GM12878 (cell line): ENCODE measurements around the gene ATXN1. TPM values are rescaled to one million over a fixed set of nuclear protein-coding genes. Genes with fewer than 3 reads are reported as not detected.

Experiments used
- ATAC-seq: fragments of 200-7000 bp; cut with Tn5 transposase; 3 replicates; pipeline ENCODE4 v1.9.1; 2020; ENCODE audit warnings: mild to moderate bottlenecking, moderate library complexity
- BruUV-seq: library from RNA; stranded (reverse); fragments of 400-500 nt; replicated peaks from 2 replicates; lab custom pipeline; 2021; lab: Mats Ljungman, UMichigan
- CTCF ChIA-PET: fragments of 300-600 bp; sonication (Branson Sonifier 250); formaldehyde crosslinking; extraction: SDS; loops from one replicate; lab custom pipeline; 2021; ENCODE audit warnings: inconsistent platforms; lab: Yijun Ruan, JAX
- POLR2A ChIA-PET: fragments of 350-600 bp; formaldehyde crosslinking; extraction: SDS; loops from one replicate; lab custom pipeline; 2021; ENCODE audit warnings: inconsistent platforms; lab: Charles Lee
- RAD21 ChIA-PET: fragments of 300-600 bp; sonication (Branson Sonifier 250); formaldehyde crosslinking; loops from one replicate; lab custom pipeline; 2023; ENCODE audit warnings: antibody characterized with exemption; ENCODE audit not compliant: unreplicated experiment; lab: Charles Lee
- SMC1A ChIA-PET: fragments of 300-600 bp; sonication (Branson Sonifier 250); formaldehyde crosslinking; loops from one replicate; lab custom pipeline; 2023; ENCODE audit not compliant: unreplicated experiment, uncharacterized antibody; lab: Charles Lee
- DNase-seq: peaks from one replicate; pipeline ENCODE4 v3.0.0-alpha.2; 2011; ENCODE audit warnings: low read depth, low spot score
- FAIRE-seq: peaks from 3 replicates; lab custom pipeline; 2011; peaks lifted over from hg19 to GRCh38; lab: Jason Lieb, UNC
- H2AFZ ChIP-seq: 2 replicates; pipeline ENCODE4 v1.6.0; 2011; ENCODE audit warnings: low read depth, low read length, control low read depth; ENCODE audit not compliant: control insufficient read depth
- H3K27ac ChIP-seq: 2 replicates; pipeline ENCODE4 v1.5.1; 2011; ENCODE audit warnings: control low read depth; ENCODE audit not compliant: control insufficient read depth, insufficient read depth
- H3K27me3 ChIP-seq, 2 experiments: replicated peaks in 1 of 2; 2 replicates each; pipeline versions ENCODE4 v1.6.0 to v1.6.1; 2011; ENCODE audit warnings: low read length in 1 of 2; ENCODE audit not compliant: control insufficient read depth in 2 of 2, insufficient read depth in 2 of 2
- H3K36me3 ChIP-seq, 2 experiments: 2 replicates each; pipeline ENCODE4 v1.5.1; 2011; ENCODE audit warnings: low read length in 1 of 2; ENCODE audit not compliant: control insufficient read depth in 2 of 2, insufficient read depth in 2 of 2
- H3K4me1 ChIP-seq: 2 replicates; pipeline ENCODE4 v1.6.1; 2011; ENCODE audit warnings: mild to moderate bottlenecking, low read length, moderate library complexity, mixed read lengths; ENCODE audit not compliant: control insufficient read depth, insufficient read depth
- H3K4me2 ChIP-seq: 2 replicates; pipeline ENCODE4 v1.6.0; 2011; ENCODE audit warnings: control low read depth; ENCODE audit not compliant: control insufficient read depth, insufficient read depth
- H3K4me3 ChIP-seq: fragments of 200-600 bp; sonication (generic); 2 replicates; pipeline ENCODE4 v1.5.1; 2016
- H3K79me2 ChIP-seq: 2 replicates; pipeline ENCODE4 v1.6.0; 2011; ENCODE audit warnings: low read length; ENCODE audit not compliant: control insufficient read depth, insufficient read depth
- H3K9ac ChIP-seq: 2 replicates; pipeline ENCODE4 v1.8.0; 2011; ENCODE audit warnings: low read length, control low read depth, mixed read lengths; ENCODE audit not compliant: control insufficient read depth, insufficient read depth
- H3K9me3 ChIP-seq: replicated peaks from 3 replicates; pipeline ENCODE4 v1.5.1; 2011; ENCODE audit warnings: mild to moderate bottlenecking, low read length; ENCODE audit not compliant: control insufficient read depth, insufficient read depth
- H4K20me1 ChIP-seq: 2 replicates; pipeline ENCODE4 v1.6.0; 2011; ENCODE audit not compliant: control insufficient read depth, insufficient read depth
- BCL11A ChIP-seq: IDR thresholded peaks from 2 replicates; pipeline ENCODE4 v1.6.1; 2011; ENCODE audit warnings: low read depth, low read length
- ELK1 ChIP-seq: IDR thresholded peaks from 2 replicates; pipeline ENCODE4 v1.6.1; 2012; ENCODE audit warnings: low read depth, low read length, improper control_type of control experiment
- MXI1 ChIP-seq: fragments of 150-350 bp; IDR thresholded peaks from 2 replicates; pipeline ENCODE4 v1.6.1; 2011; ENCODE audit warnings: low read depth, mild to moderate bottlenecking, inconsistent platforms, low read length, improper control_type of control experiment
- NFXL1 ChIP-seq: fragments of 450-650 bp; IDR thresholded peaks from 2 replicates; pipeline ENCODE4 v1.6.1; 2017; ENCODE audit warnings: antibody characterized with exemption, mild to moderate bottlenecking, borderline replicate concordance
- SPI1 ChIP-seq: IDR thresholded peaks from 2 replicates; pipeline ENCODE4 v1.6.1; 2011; ENCODE audit warnings: low read depth, mild to moderate bottlenecking, low read length, moderate library complexity, borderline replicate concordance; ENCODE audit not compliant: insufficient read depth
- WGBS: methylation state at CpG from one replicate; pipeline ENCODE4 v1.1.6; 2016; ENCODE audit warnings: low lambda C conversion rate; ENCODE audit not compliant: insufficient replicate concordance, insufficient coverage; ENCODE audit errors: missing lambda C conversion rate; 5-methylcytosine and 5-hydroxymethylcytosine counted together
- in situ Hi-C: fragments of 300-500 bp; cut with MboI; formaldehyde crosslinking; loops from 9 replicates; pipeline ENCODE4 v1.14.3; 2018; ENCODE audit warnings: mixed read lengths
- intact Hi-C: fragments of 100-400 bp; cut with micrococcal nuclease; formaldehyde crosslinking; loops from one replicate; pipeline ENCODE4 v1.14.2; 2022; ENCODE audit not compliant: unreplicated experiment
- polyA plus RNA-seq, 11 experiments: library from polyadenylated mRNA; depleted of rRNA in 4 of 11; unstranded in 6 of 11; stranded (reverse) in 5 of 11; fragments of >200 nt; fragmentation: Nextera tagmentation in 4 of 11; fragmentation: Illumina TruSeq in 1 of 11; extraction: Ambion mirVana in 4 of 11; extraction: Trizol in 1 of 11; gene quantifications; 1 replicate in 1 of 11; 2 replicates in 10 of 11; pipeline versions ENCODE4 v1.2.1 to v1.2.3, GENCODE V29; 2011 to 2016; ENCODE audit warnings: inconsistent platforms in 2 of 11, missing spikeins in 2 of 11, low read depth in 1 of 11
- total RNA-seq, 4 experiments: library from RNA; depleted of rRNA in 3 of 4; stranded (reverse); fragments of >200 nt in 3 of 4; fragmentation: Illumina TruSeq in 1 of 4; extraction: Trizol in 1 of 4; gene quantifications; 2 replicates each; pipeline versions ENCODE4 v1.2.1 to v1.2.3, GENCODE V29; 2013 to 2021

Gene ATXN1
- total and polyA plus RNA-seq, 10 of the 15 experiments (the other 5 are each of a cell fraction or from before 2014, with no cell fraction given): 12.2 to 51.2 (median 20.5) TPM

GRCh38 chr6:16706029-16706428, 55.2 kb downstream of the ATXN1 start (continued):
- no peak for TF ChIP-seq ELK1
- no peak for TF ChIP-seq NFXL1

- in situ Hi-C loops: no loop called here
- ChIA-PET POLR2A (interaction anchor here (0.6 kb wide), 1 partner anchor 26 kb away, joined by 6 read pairs; no protein-coding TSS in a partner anchor), RAD21 (no interaction called here)
These were observed 55.9 kb downstream of the ATXN1 start for GRCh38 chr6:16705081-16705993.

More at GRCh38 chr6:16705081-16705993, 55.9 kb downstream of the ATXN1 start:
- FAIRE-seq: no peak
- no peak overlapping the region for H3K27ac ChIP-seq
- H3K36me3 ChIP-seq: no peaks in the 10 kb centered on the region
- intact Hi-C loops: no loop called here
- no peak overlapping the region for H2AFZ ChIP-seq
- no peaks in the 10 kb centered on the region for H3K27me3 ChIP-seq
- SMC1A ChIA-PET: interaction anchor here (1.0 kb wide), 2 partner anchors 191 to 195 kb away, joined by 3 read pairs; no protein-coding TSS in a partner anchor
- DNase-seq: no peak
- no peak overlapping the region for H3K4me3 ChIP-seq
- H3K9ac ChIP-seq: no peak overlapping the region
- no peaks in the 10 kb centered on the region for H4K20me1 ChIP-seq
- peaks cover 15% of the 10 kb centered on the region for H3K4me1 ChIP-seq
- 47% methylated on average over 6 of the region's 6 CpGs for WGBS
- no peak for ATAC-seq
- no TSS peak for BruUV-seq
- no peak overlapping the region for H3K4me2 ChIP-seq
- no peaks in the 10 kb centered on the region; the same call in none of the 2 replicates for H3K79me2 ChIP-seq
- H3K9me3 ChIP-seq: no peaks in the 10 kb centered on the region; the same call in 2 of the 3 replicates
- CTCF ChIA-PET: no interaction called here
- peak; percentile 22; the same call in 1 of the 2 replicates for TF ChIP-seq SPI1
- TF ChIP-seq BCL11A: no peak
- TF ChIP-seq MXI1: no peak
